GM12874 (cell line): Measurements from ENCODE around the gene TAF5L.

Source experiments
- TF ChIP-seq, protein P1 (sequence below): IDR thresholded peaks from 2 replicates; pipeline ENCODE4 v1.5.1; 2011; ENCODE audit warnings: low read depth, mild to moderate bottlenecking, control low read depth, low read length, moderate library complexity; ENCODE audit not compliant: insufficient read depth

TAF5L gene

DNA sequence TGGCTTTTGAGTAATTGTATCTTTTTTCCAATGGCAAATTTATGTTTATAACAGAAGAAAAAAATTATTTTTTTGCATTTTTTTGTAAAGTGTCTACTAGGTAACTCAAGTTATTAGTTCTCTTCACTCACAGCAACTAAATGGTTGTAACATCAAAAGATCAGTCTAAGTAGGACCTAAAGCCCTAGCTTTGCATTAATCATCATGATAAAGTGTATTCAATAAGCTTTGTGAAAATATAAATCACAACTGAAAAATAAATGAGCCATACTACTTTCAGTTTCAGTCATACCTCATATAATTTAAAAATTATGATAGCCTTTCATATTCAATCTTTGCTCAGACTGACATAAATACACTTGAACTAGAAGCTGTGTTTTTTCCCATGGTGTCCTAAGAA, 6.9 kb downstream of the TAF5L start:
- TF ChIP-seq, protein P1, sequence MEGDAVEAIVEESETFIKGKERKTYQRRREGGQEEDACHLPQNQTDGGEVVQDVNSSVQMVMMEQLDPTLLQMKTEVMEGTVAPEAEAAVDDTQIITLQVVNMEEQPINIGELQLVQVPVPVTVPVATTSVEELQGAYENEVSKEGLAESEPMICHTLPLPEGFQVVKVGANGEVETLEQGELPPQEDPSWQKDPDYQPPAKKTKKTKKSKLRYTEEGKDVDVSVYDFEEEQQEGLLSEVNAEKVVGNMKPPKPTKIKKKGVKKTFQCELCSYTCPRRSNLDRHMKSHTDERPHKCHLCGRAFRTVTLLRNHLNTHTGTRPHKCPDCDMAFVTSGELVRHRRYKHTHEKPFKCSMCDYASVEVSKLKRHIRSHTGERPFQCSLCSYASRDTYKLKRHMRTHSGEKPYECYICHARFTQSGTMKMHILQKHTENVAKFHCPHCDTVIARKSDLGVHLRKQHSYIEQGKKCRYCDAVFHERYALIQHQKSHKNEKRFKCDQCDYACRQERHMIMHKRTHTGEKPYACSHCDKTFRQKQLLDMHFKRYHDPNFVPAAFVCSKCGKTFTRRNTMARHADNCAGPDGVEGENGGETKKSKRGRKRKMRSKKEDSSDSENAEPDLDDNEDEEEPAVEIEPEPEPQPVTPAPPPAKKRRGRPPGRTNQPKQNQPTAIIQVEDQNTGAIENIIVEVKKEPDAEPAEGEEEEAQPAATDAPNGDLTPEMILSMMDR: no peak

DNA sequence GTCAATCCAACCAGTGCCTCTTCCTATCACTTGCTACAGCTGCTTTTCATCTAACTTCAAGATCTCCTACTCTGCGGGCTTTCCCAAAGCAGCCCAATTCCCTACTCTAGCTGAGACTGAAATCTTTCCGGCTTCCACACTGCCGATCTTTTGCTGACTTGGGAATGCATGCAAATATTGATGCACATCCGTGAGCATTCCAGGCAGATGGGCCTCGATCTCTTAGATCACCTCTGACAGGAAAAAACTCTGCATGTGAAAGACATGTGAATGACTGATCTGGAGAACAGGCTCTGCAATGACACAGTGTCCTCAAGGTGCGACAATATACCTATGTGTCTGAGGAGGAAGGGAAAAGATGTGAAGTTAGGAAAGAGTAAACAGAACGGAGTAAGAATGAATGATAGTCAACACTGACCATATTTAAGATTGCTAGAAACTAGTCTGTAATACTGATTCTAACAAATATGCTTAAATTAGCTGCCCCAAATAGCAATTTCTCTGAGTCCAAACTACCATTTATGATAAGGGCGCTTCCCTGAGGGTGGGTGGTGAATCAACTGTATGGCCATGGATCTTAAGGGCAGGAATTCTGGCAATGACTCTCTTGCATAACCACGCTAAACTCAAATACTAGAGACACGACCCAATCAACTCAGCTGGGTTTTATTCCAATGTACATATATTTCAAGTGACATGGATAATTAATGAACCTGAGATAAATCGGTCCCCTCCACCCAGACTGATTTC, 8.4 kb downstream of the TAF5L start:
- TF ChIP-seq, protein P1: no peak

DNA sequence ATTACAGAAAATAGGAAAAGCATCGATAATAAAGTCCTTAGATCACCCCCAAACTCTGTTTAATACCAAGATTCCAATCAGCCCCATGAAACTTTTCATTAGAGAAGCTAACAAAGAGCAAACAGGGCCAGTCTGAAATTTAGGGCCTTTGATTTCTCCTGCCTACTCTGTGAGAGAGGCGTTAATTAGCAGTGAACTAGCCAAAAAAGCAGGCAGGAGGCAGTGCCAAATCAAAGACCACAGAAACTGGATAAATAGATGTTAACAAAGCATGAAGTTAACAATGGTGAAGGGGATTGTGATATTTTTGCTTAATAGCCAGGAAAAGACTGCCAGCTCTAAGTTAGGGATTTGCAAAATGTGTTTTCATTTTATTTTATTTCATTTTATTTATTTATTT, 11.2 kb downstream of the TAF5L start:
- TF ChIP-seq, protein P1: no peak

DNA sequence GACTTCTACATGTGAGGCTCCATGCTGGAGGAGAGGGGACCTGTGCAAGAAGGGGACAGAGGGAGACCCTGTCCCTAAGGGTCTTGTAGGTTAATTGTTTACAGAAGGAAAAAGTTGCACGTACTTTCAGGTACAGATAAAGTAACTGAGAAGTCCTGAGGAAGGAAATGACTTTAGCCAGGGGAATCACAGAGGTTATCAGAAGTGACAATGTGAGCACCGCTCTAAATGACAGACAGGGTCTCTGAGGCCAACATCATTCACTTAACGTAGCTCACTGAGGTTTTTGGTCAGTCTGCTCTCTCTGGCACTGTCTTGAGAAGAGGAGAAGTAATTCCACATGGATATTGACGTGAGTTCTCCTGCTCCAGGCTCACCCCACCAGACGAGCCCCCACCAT, 12.0 kb downstream of the TAF5L start:
- TF ChIP-seq, protein P1: no peak

DNA sequence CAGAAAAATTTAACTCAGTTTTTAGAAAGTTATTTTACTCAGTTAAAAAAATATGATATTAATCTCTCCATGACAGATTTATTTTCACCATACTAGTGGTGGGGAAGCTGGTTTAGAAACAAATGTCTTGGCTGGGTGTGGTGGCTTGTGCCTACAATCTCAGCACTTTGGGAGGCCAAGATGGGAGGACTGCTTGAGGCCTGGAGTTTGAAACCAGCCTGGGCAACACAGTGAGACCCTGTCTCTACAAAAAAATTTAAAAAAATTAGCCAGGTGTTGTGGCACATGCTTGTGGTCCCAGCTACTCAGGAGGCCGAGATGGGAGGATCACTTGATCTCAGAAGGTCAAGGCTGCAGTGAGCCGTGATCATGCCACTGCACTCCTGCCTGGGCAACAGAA, 17.3 kb downstream of the TAF5L start:
- TF ChIP-seq, protein P1: no peak

DNA sequence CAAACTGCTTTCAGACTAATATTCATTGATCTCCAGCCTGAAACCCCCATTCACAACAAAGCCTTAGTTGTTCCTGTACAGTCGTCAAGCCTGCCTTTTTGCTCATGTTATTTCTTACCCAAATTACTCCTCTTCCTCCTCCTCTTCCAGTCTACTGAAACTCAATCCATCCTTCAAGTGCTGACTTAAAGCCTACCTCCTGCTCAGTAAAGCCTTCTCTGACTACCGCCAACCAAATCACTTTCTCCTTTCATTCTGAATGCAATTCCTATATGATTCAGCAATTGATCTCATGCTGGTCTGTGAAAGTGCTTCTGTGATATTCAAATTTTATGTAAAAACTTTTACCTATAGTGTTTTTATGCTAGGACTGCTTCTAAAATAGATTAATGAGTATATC, 18.6 kb downstream of the TAF5L start:
- TF ChIP-seq, protein P1: no peak

DNA sequence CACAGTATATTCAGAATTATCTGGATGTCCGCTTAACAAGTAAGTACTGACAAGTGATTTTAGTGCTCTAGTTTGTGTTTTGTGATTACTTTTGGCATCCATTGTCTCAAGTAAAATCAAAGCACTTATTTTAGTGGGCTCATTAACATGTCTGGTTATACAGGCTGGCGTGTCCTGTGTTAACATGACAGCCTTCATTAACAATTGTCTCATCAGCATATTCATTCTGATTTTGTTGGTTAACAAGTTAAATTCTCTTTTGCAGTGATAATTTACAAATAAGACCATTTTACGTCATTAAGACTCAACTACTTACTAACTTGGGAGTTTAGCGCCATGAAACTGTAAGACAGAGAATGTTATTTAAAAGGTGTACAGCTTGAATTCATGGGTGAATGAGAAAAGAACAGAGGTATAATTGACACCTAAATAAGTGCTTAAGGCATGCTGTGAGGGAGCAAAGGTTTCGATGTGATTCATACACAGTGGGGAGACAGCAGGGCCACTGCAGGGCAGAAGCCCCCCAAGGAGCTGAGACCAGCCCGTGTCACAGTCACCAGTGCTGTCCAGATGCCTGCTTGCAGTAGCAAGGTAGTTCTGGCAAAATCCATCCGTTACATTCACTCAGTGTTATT, 22.4 kb downstream of the TAF5L start:
- TF ChIP-seq, protein P1: no peak
